Adrenal gland (tissue), 5 donors: ENCODE results near the gene CST8.

Source experiments
- CTCF ChIP-seq, 6 experiments: fragments of 450-650 bp in 4 of 6; fragments of 200-600 bp in 2 of 6; sonication (generic) in 1 of 6; IDR thresholded peaks; 1 replicate in 5 of 6; 2 replicates in 1 of 6; pipeline versions ENCODE4 v1.5.1 to v1.8.0; 2016 to 2021; ENCODE audit warnings: antibody characterized with exemption in 6 of 6, mild to moderate bottlenecking in 2 of 6, moderate library complexity in 1 of 6
- POLR2A ChIP-seq, 2 donors: fragments of 450-650 bp; IDR thresholded peaks; one replicate each; pipeline ENCODE4 v1.6.1; 2017; ENCODE audit warnings: antibody characterized with exemption in 2 of 2, mild to moderate bottlenecking in 2 of 2, moderate library complexity in 1 of 2
- donor health status: DM: no; HTN: no; CAD: no.

GRCh38 chr20:23456873-23457272, 34.0 kb upstream of the CST8 start:
- TF ChIP-seq POLR2A (IDR thresholded peaks at IDR 0.05) (no peak), CTCF (IDR thresholded peaks at IDR 0.05) (no peak)
